Parathyroid adenoma (tissue), 2 donors: ENCODE measurements around the gene BTNL8.

ENCODE experiments used
- H2AFZ ChIP-seq: fragments of 300-600 bp; sonication (generic); one replicate; pipeline ENCODE4 v1.7.0; 2017; ENCODE audit warnings: antibody characterized with exemption, mild to moderate bottlenecking
- H3K27ac ChIP-seq: fragments of 300-600 bp; sonication (generic); one replicate; pipeline ENCODE4 v1.7.0; 2017
- H3K27me3 ChIP-seq: fragments of 300-600 bp; sonication (generic); one replicate; pipeline ENCODE4 v1.7.0; 2017; ENCODE audit warnings: low read length; ENCODE audit not compliant: control insufficient read depth, insufficient read depth
- H3K36me3 ChIP-seq: fragments of 300-600 bp; sonication (generic); one replicate; pipeline ENCODE4 v1.7.0; 2017; ENCODE audit warnings: low read length; ENCODE audit not compliant: control insufficient read depth, insufficient read depth
- H3K4me1 ChIP-seq: fragments of 300-600 bp; sonication (generic); one replicate; pipeline ENCODE4 v1.7.0; 2017; ENCODE audit warnings: control low read depth
- H3K4me2 ChIP-seq: fragments of 300-600 bp; sonication (generic); one replicate; pipeline ENCODE4 v1.7.0; 2017; ENCODE audit warnings: low read length
- H3K4me3 ChIP-seq: fragments of 300-600 bp; sonication (generic); one replicate; pipeline ENCODE4 v1.7.0; 2017; ENCODE audit warnings: low read depth, low read length
- H3K79me2 ChIP-seq: fragments of 300-600 bp; sonication (generic); one replicate; pipeline ENCODE4 v1.7.0; 2017; ENCODE audit warnings: control low read depth
- H3K9ac ChIP-seq: fragments of 300-600 bp; sonication (generic); one replicate; pipeline ENCODE4 v1.7.0; 2017; ENCODE audit warnings: mild to moderate bottlenecking
- H3K9me3 ChIP-seq: fragments of 300-600 bp; sonication (generic); one replicate; pipeline ENCODE4 v1.7.0; 2017; ENCODE audit warnings: low read length; ENCODE audit not compliant: control insufficient read depth
- TF ChIP-seq, protein P1 (sequence below): fragments of 300-600 bp; sonication (generic); IDR thresholded peaks from one replicate; pipeline ENCODE4 v1.7.0; 2017; ENCODE audit warnings: antibody characterized with exemption, mild to moderate bottlenecking
- donor health status: primary hyperparathyroidism.

The BTNL8 gene

DNA sequence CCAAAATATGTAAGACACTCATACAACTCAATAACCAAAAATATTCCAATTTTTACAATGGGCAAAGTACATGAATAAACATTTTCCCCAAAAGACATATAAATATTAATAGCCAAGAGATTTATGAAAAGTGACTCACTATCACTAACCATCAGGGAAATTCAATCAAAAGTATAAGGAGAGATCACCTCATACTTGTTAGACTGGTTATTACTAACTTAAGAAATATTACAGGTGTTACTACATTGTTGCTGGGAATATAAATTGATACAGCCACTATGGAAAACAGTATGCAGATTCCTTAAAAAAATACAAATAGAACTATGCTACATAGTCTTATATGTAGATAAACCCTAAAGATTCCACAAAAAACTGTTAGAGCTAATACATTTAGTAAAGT, 21.8 kb downstream of the BTNL8 start:
- no peaks in the 10 kb centered on the region for H3K79me2 ChIP-seq
- H3K4me2 ChIP-seq, result no peak overlapping the region
- TF ChIP-seq, protein P1, sequence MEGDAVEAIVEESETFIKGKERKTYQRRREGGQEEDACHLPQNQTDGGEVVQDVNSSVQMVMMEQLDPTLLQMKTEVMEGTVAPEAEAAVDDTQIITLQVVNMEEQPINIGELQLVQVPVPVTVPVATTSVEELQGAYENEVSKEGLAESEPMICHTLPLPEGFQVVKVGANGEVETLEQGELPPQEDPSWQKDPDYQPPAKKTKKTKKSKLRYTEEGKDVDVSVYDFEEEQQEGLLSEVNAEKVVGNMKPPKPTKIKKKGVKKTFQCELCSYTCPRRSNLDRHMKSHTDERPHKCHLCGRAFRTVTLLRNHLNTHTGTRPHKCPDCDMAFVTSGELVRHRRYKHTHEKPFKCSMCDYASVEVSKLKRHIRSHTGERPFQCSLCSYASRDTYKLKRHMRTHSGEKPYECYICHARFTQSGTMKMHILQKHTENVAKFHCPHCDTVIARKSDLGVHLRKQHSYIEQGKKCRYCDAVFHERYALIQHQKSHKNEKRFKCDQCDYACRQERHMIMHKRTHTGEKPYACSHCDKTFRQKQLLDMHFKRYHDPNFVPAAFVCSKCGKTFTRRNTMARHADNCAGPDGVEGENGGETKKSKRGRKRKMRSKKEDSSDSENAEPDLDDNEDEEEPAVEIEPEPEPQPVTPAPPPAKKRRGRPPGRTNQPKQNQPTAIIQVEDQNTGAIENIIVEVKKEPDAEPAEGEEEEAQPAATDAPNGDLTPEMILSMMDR, result no peak
- no peaks in the 10 kb centered on the region for H3K4me1 ChIP-seq
- H3K36me3 ChIP-seq, result no peaks in the 10 kb centered on the region
- no peak overlapping the region for H3K9ac ChIP-seq
- H3K4me3 ChIP-seq, result no peak overlapping the region
- no peak overlapping the region for H2AFZ ChIP-seq
- H3K27ac ChIP-seq, result no peak overlapping the region
- H3K9me3 ChIP-seq, result peaks cover 6% of the 10 kb centered on the region
- no peaks in the 10 kb centered on the region for H3K27me3 ChIP-seq

DNA sequence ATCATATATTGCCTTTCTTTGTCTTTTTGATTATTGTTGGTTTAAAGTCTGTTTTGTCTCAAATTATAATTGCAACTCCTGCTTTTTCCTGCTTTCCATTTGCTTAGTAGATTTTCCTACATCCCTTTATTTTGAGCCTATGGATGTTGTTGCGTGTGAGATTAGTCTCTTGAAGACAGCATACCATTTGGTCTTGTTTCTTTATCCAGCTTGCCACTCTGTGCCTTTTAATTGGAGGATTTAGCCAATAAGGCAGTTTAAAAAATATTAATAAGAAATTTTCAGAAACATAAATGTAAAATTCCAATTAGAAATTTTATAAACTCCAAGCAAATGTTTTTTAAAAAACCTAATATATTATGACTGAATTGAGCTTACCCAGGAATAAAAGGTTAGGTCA, 24.0 kb downstream of the BTNL8 start:
- no peak overlapping the region for H3K9ac ChIP-seq
- H3K27me3 ChIP-seq, result no peaks in the 10 kb centered on the region
- no peaks in the 10 kb centered on the region for H3K36me3 ChIP-seq
- no peak overlapping the region for H3K27ac ChIP-seq
- no peak overlapping the region for H3K4me2 ChIP-seq
- TF ChIP-seq, protein P1, result no peak
- peaks cover 6% of the 10 kb centered on the region for H3K9me3 ChIP-seq
- no peak overlapping the region for H2AFZ ChIP-seq
- no peaks in the 10 kb centered on the region for H3K79me2 ChIP-seq
- no peak overlapping the region for H3K4me3 ChIP-seq
- no peaks in the 10 kb centered on the region for H3K4me1 ChIP-seq

DNA sequence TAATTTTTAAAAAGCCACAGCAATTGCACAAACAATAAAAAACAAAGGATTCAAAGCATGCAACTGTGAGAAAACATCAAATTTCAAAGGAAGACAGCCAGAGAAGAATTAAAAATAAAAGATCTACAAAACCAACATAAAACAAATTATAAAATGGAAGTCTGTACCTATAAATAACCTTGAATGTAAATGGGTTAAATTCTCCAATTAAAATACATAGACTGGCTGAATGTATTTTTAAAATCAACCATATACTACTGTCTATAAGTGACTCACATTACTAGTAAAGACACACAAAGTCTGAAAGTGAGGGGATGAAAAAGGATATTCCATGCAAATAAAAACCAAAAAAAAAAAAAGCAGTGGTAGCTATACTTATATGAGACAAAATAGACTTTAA, 33.7 kb downstream of the BTNL8 start:
- Histone ChIP-seq H2AFZ (no peak overlapping the region), H3K9ac (no peak overlapping the region), H3K36me3 (no peaks in the 10 kb centered on the region), H3K4me1 (no peaks in the 10 kb centered on the region), H3K27ac (no peak overlapping the region), H3K4me3 (no peak overlapping the region), H3K27me3 (no peaks in the 10 kb centered on the region), H3K9me3 (no peaks in the 10 kb centered on the region), H3K79me2 (no peaks in the 10 kb centered on the region), H3K4me2 (no peak overlapping the region)
- TF ChIP-seq, protein P1, result no peak

DNA sequence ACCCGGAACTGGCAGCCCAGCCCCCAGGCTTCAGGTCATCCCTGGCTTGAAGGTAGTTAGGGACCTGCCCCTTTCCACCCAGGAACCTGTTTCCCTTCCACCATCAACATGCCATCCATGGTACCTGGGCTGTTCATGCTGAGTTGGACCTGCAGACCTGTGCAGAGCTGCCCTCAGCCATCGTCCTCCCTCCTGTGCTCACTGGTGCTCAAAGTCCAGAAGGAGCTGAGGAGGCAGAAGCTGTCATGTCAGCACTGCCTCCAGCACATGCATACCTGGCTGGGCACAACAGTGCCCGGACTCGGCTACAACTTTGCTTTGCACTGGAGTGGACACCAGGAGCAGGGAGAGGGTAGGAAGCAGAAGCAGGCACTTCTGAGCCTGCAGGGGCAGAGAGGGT, 36.2 kb downstream of the BTNL8 start:
- no peaks in the 10 kb centered on the region for H3K27me3 ChIP-seq
- H3K79me2 ChIP-seq, result no peaks in the 10 kb centered on the region
- H3K4me2 ChIP-seq, result no peak overlapping the region
- no peak overlapping the region for H3K27ac ChIP-seq
- H2AFZ ChIP-seq, result no peak overlapping the region
- H3K9me3 ChIP-seq, result no peaks in the 10 kb centered on the region
- H3K9ac ChIP-seq, result no peak overlapping the region
- no peaks in the 10 kb centered on the region for H3K36me3 ChIP-seq
- TF ChIP-seq, protein P1, result no peak
- no peak overlapping the region for H3K4me3 ChIP-seq
- no peaks in the 10 kb centered on the region for H3K4me1 ChIP-seq

DNA sequence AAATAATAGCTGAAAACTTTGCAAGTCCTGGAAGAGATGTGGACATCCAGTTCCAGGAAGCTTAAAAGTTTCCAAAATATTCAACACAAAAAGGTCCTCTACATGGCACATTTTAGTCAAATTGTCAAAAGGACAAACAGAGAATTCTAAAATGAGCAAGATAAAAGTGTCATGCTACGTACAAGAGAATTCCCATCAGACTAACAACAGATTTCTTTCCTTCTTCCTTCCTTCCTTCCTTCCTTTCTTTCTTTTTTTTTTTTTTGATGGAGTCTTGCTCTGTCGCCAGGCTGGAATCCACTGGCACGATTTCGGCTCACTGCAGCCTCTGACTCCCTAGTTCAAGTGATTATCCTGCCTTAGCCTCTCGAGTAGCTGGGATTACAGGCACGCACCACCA, 39.3 kb downstream of the BTNL8 start:
- TF ChIP-seq, protein P1, result no peak

More for the DNA sequence above, 39.3 kb downstream of the BTNL8 start:
- Histone ChIP-seq H3K36me3 (no peaks in the 10 kb centered on the region), H3K4me2 (no peak overlapping the region), H3K9me3 (no peaks in the 10 kb centered on the region), H3K27me3 (no peaks in the 10 kb centered on the region), H3K4me1 (no peaks in the 10 kb centered on the region), H3K4me3 (no peak overlapping the region), H3K27ac (no peak overlapping the region), H2AFZ (no peak overlapping the region), H3K79me2 (no peaks in the 10 kb centered on the region), H3K9ac (no peak overlapping the region)
